Left ventricle myocardium inferior (tissue), 1 donor: ENCODE measurements around the gene SCN10A. TPM values are rescaled to one million over a fixed set of nuclear protein-coding genes. Genes with fewer than 3 reads are reported as not detected.
A peak's percentile ranks its signal among the peaks of the same experiment; 100 is the strongest.

Experiments
- DNase-seq: peaks from one replicate; pipeline ENCODE4 v3.0.0-alpha.2; 2020
- H3K27ac ChIP-seq: fragments of 200-600 bp; replicated peaks from 2 replicates; pipeline ENCODE4 v1.8.0; 2021
- H3K27me3 ChIP-seq: fragments of 200-600 bp; 2 replicates; pipeline ENCODE4 v1.8.0; 2021; ENCODE audit warnings: low read depth
- H3K36me3 ChIP-seq: fragments of 200-600 bp; 2 replicates; pipeline ENCODE4 v1.8.0; 2021
- H3K4me1 ChIP-seq: fragments of 200-600 bp; 2 replicates; pipeline ENCODE4 v1.8.0; 2021
- H3K4me3 ChIP-seq: fragments of 200-600 bp; 2 replicates; pipeline ENCODE4 v1.8.0; 2021; ENCODE audit warnings: mild to moderate bottlenecking, moderate library complexity
- H3K9me3 ChIP-seq: fragments of 200-600 bp; replicated peaks from 2 replicates; pipeline ENCODE4 v1.8.0; 2021
- CTCF ChIP-seq: fragments of 200-600 bp; IDR thresholded peaks from 2 replicates; pipeline ENCODE4 v1.8.0; 2021; ENCODE audit warnings: antibody characterized with exemption, mild to moderate bottlenecking, borderline replicate concordance
- intact Hi-C: fragments of 100-400 bp; cut with micrococcal nuclease; formaldehyde crosslinking; loops from one replicate; pipeline ENCODE4 v1.11.0; 2022
- total RNA-seq: library from RNA; stranded (reverse); fragmentation: NEBNext Ultra II Directional; extraction: Animal tissue kit (Norgen Biotek cat#: 25700); gene quantifications from one replicate; pipeline ENCODE4 v1.2.1, GENCODE V29; 2021
- donor health status: DM: no; HTN: yes; CAD: no; lungs with severe emphysema.

The SCN10A gene
- total RNA-seq, 1 donor from 2014 or later, result 0.19 TPM

GRCh38 chr3:38653685-38654537 lies 162.1 kb downstream of the SCN10A start:
- H3K4me1 ChIP-seq, result peaks cover 10% of the 10 kb centered on the region
- H3K9me3 ChIP-seq, result no peaks in the 10 kb centered on the region
- intact Hi-C loops, result loop anchor here (5.0 kb wide), 1 partner anchor 127 kb away; no protein-coding TSS in a partner anchor
- TF ChIP-seq CTCF, result no peak
- no peak for DNase-seq
- H3K36me3 ChIP-seq, result no peaks in the 10 kb centered on the region
- H3K27me3 ChIP-seq, result peaks cover 68% of the 10 kb centered on the region
- no peak overlapping the region for H3K4me3 ChIP-seq
- no peak overlapping the region for H3K27ac ChIP-seq

GRCh38 chr3:38652934-38653333 lies 163.1 kb downstream of the SCN10A start:
- H3K36me3 ChIP-seq, result no peaks in the 10 kb centered on the region
- intact Hi-C loops, result loop anchor here (5.0 kb wide), 1 partner anchor 126 kb away; no protein-coding TSS in a partner anchor
- no peaks in the 10 kb centered on the region for H3K9me3 ChIP-seq
- H3K27me3 ChIP-seq, result peaks cover 68% of the 10 kb centered on the region
- no peak for TF ChIP-seq CTCF
- DNase-seq, result no peak
- no peak overlapping the region for H3K4me3 ChIP-seq
- peaks cover 20% of the 10 kb centered on the region for H3K4me1 ChIP-seq
- no peak overlapping the region for H3K27ac ChIP-seq

GRCh38 chr3:38651153-38651789 lies 164.7 kb downstream of the SCN10A start:
- H3K4me1 ChIP-seq, result peaks cover 35% of the 10 kb centered on the region
- H3K4me3 ChIP-seq, result no peak overlapping the region
- H3K27me3 ChIP-seq, result peaks cover 68% of the 10 kb centered on the region
- TF ChIP-seq CTCF, result peak; percentile 99
- no peak overlapping the region for H3K27ac ChIP-seq
- no peaks in the 10 kb centered on the region for H3K9me3 ChIP-seq
- H3K36me3 ChIP-seq, result no peaks in the 10 kb centered on the region
- intact Hi-C loops, result loop anchor here (5.0 kb wide), 1 partner anchor 124 kb away; no protein-coding TSS in a partner anchor
- peak; percentile 61 for DNase-seq

- Histone ChIP-seq H3K36me3 (no peaks in the 10 kb centered on the region), H3K4me3 (peak overlapping the region; percentile 80), H3K27ac (peak overlapping the region; percentile 93), H3K9me3 (no peaks in the 10 kb centered on the region), H3K27me3 (peaks cover 61% of the 10 kb centered on the region), H3K4me1 (peaks cover 40% of the 10 kb centered on the region)
- intact Hi-C loops, result loop anchor here (5.0 kb wide), 1 partner anchor 123 kb away; no protein-coding TSS in a partner anchor
- no peak for TF ChIP-seq CTCF
- DNase-seq, result no peak
Observed at GRCh38 chr3:38650248-38650951, 165.6 kb downstream of the SCN10A start.
